ENCODE results near the gene CCDC197.

DNA sequence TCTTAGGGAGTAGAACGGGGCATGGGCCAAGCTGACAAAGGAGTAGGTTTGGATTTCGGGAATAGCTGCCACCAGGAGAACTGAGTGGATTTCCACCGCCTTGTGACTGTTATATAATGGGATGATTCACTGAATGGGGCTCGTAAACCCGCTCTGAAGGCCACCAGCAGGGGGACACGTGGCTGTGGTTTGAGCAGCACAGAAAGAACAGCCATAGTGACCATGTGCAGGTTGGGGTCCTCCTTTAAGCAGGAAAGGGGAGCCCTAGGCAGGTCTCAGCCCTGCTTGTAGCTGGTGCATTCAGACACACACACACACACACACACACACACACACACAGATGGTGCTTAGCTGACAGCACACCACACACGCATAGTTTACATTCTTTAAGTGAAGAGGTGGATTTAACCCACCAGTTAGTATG is 12.1 kb upstream of the CCDC197 start:
- TF ChIP-seq, protein P1, sequence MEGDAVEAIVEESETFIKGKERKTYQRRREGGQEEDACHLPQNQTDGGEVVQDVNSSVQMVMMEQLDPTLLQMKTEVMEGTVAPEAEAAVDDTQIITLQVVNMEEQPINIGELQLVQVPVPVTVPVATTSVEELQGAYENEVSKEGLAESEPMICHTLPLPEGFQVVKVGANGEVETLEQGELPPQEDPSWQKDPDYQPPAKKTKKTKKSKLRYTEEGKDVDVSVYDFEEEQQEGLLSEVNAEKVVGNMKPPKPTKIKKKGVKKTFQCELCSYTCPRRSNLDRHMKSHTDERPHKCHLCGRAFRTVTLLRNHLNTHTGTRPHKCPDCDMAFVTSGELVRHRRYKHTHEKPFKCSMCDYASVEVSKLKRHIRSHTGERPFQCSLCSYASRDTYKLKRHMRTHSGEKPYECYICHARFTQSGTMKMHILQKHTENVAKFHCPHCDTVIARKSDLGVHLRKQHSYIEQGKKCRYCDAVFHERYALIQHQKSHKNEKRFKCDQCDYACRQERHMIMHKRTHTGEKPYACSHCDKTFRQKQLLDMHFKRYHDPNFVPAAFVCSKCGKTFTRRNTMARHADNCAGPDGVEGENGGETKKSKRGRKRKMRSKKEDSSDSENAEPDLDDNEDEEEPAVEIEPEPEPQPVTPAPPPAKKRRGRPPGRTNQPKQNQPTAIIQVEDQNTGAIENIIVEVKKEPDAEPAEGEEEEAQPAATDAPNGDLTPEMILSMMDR (IDR thresholded peaks at IDR 0.05; ENCODE audit: borderline replicate concordance, extremely low read depth, low read length, poor library complexity, severe bottlenecking), result peak; percentile 25
- TF ChIP-seq EZH2 (IDR thresholded peaks at IDR 0.05; ENCODE audit: borderline replicate concordance, low read depth, low read length, severe bottlenecking), result no peak

All from DND-41 (cell line).